ENCODE results near the gene POU3F3. TPM values are rescaled to one million over a fixed set of nuclear protein-coding genes. Genes with fewer than 3 reads are reported as not detected.

The POU3F3 gene
- total RNA-seq, 1 donor from 2014 or later, result not detected

DNA sequence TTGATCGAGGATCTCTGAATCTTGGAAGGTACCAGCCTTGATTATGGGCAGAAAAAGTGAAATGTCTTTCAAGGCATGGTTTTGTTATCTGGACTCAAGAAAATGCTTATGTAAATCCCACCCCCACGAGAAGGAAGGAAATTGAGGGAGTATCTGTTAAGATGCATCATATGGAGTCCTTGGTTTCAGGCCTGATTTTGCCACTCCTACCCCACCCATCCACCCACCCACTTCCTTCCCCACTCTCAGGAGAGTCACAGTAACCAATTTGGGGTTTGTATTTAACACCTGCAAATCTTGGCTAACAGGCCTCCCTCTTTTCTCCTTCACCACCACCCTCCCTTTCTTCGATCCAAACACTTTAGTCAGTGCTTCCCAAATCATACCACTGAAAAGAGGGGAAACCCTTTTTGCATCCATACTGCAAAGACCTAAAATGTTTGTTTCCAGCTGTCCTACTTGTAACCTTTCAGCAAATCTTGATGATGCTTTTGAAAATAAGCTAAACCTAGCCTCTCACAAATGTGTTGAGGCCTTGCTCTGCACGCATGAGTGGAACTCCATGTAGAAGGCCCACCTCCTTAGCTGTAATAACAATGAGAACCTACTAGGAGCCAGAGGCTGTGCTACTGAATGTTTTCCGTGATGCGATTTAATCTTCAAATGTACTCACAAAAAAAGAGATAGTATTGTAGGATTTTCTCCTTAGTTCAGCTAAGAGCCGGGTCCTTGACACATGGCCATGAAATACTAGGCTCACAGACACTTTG, 34.8 kb downstream of the POU3F3 start:
- H3K4me3 Mint-ChIP-seq, result no peak overlapping the region
- no peak for DNase-seq
- H3K27ac Mint-ChIP-seq, result no peak overlapping the region
- H3K9me3 Mint-ChIP-seq, result no peaks in the 10 kb centered on the region
- H3K4me1 Mint-ChIP-seq, result peaks cover 14% of the 10 kb centered on the region
- H3K27me3 Mint-ChIP-seq, result peaks cover 11% of the 10 kb centered on the region
- no peaks in the 10 kb centered on the region for H3K36me3 Mint-ChIP-seq (ENCODE audit: low read depth)
- intact Hi-C loops (cut with micrococcal nuclease), result no loop called here

DNA sequence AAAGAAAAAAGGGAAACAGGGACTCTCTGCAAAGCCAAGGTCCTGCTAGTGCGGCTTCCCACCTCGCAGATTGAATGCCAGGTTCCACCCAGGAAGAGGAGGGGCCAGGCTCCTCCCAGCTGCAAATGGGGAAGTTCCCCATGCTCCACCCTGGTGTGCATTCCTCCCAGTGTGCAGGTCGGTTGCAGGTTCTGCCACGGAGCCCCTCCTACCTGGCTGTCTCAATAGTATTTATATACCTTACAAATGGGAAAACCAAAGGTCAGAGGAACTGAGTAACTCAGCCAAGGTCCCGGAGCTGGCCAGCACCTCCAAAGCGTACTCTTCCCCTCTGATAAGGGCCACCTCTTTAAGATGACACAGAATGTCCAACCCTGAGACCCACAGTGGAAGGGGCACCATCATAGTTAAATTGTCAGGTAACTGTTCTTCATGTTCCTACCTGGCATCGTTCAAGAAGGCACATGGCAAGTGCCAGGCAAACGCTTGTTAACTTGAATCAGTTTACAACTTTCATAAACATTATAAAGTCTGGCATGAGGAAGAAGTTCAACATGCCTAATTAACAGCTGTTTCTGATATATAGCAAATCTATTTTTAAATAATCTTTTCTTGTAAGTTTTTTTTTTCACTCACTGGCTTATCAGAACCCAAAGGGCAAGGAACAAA, 35.5 kb downstream of the POU3F3 start:
- intact Hi-C loops (cut with micrococcal nuclease), result no loop called here
- DNase-seq, result no peak
- Mint-ChIP-seq H3K36me3 (ENCODE audit: low read depth) (no peaks in the 10 kb centered on the region), H3K4me3 (no peak overlapping the region), H3K9me3 (no peaks in the 10 kb centered on the region), H3K27me3 (peaks cover 9% of the 10 kb centered on the region), H3K27ac (no peak overlapping the region), H3K4me1 (peaks cover 14% of the 10 kb centered on the region)

DNA sequence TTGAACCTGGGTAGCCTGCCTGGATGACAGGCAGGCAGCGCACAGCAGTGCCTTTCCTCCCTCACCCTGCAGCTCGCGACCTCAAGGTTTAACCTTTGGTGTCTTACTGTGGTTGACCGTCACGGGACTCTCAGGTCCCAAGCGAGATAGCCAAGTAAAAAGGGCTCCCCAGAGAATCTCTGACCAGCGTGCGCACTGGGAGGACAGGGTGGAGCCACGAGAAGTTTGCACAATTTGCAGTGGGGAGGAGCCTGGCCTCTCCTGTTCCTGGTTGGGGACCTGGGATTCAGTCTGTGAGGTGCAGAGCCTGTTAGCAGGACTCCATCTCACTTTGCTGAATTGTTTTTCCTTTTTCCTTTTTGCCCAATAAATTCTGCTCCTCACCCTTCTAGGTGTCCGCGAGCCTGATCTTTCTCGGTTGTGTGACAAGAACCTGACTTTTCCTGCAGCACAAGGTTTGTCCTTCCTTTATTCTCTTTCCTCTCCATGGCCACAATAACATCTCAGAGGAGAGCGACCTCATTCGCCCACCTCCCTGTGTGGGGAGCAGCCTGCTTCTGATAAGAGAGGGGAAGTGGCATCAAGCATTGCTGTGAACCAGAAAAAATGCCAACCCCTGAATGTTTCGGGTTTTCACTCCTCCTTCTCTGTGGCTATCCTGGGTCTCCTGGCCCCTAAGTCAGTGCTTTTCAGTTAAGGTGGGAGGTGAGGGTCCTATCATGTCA, 36.2 kb downstream of the POU3F3 start:
- no peak for DNase-seq
- peaks cover 14% of the 10 kb centered on the region for H3K4me1 Mint-ChIP-seq
- no peaks in the 10 kb centered on the region for H3K36me3 Mint-ChIP-seq (ENCODE audit: low read depth)
- no peak overlapping the region for H3K4me3 Mint-ChIP-seq
- H3K27ac Mint-ChIP-seq, result no peak overlapping the region
- intact Hi-C loops (cut with micrococcal nuclease), result no loop called here
- no peaks in the 10 kb centered on the region for H3K9me3 Mint-ChIP-seq
- peaks cover 6% of the 10 kb centered on the region for H3K27me3 Mint-ChIP-seq

DNA sequence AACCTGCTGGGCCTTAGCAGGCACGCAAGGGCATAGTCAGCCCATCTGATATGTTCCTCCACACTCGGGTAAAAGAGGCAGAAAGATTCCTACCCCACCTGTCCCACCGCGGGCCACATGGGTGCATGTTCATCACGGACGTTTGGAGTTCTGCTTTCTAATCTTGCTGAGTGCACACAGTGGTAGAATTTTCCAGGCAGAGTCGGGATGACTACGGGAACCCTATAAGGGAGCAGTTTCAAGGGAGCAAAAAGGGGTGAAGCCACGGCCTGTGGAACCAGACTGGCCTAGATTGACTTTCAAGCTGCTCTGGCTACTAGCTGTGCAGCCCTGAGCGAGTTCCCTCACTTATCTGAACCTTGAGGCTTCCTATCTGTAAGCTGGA, 36.8 kb downstream of the POU3F3 start:
- no peak overlapping the region for H3K27ac Mint-ChIP-seq
- H3K4me3 Mint-ChIP-seq, result no peak overlapping the region
- H3K9me3 Mint-ChIP-seq, result no peaks in the 10 kb centered on the region
- intact Hi-C loops (cut with micrococcal nuclease), result no loop called here
- DNase-seq, result no peak
- no peaks in the 10 kb centered on the region for H3K36me3 Mint-ChIP-seq (ENCODE audit: low read depth)
- H3K27me3 Mint-ChIP-seq, result peaks cover 6% of the 10 kb centered on the region
- H3K4me1 Mint-ChIP-seq, result peaks cover 14% of the 10 kb centered on the region

DNA sequence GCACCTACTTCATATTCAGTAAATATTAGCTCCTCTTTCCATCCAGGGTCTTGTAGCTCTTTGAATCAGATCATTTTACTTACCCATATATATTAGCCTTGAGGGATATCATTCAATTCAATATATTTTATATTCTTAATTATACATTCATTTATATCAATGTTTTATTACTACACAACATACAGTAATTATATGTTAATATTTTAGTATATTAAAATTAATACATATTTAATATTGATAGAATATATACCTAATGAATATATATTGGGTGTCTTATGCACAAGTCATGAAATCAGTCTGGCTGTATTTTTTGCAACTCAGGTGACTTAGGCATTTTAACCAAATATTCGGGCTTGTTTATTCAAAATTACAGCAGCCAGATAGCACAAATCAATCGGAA, 37.2 kb downstream of the POU3F3 start:
- intact Hi-C loops (cut with micrococcal nuclease), result no loop called here
- no peak overlapping the region for H3K4me3 Mint-ChIP-seq
- H3K27me3 Mint-ChIP-seq, result peaks cover 6% of the 10 kb centered on the region
- H3K9me3 Mint-ChIP-seq, result no peaks in the 10 kb centered on the region
- peaks cover 14% of the 10 kb centered on the region for H3K4me1 Mint-ChIP-seq
- no peaks in the 10 kb centered on the region for H3K36me3 Mint-ChIP-seq (ENCODE audit: low read depth)
- no peak overlapping the region for H3K27ac Mint-ChIP-seq
- no peak for DNase-seq

DNA sequence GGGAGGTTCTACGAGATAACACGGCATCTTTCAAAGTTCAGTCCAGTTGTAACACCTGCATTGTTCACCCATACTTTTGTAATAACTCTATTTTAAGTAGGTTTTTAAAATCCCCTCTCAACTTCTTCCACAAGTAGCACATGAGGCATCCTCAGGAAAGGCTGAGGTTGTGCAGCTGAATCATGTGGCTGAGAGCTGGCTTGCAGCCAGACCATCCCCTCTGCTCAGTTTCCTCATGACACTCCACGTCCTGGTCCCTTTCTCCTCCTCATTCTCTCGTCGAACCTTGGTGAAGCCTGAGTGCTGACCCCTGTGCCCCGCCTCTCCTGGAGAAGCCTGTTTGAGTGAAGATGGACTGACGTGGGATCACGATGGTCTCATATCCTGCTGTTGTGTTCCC, 42.5 kb downstream of the POU3F3 start:
- no peak overlapping the region for H3K4me3 Mint-ChIP-seq
- peaks cover 4% of the 10 kb centered on the region for H3K27me3 Mint-ChIP-seq
- no peak overlapping the region for H3K27ac Mint-ChIP-seq
- DNase-seq, result no peak
- intact Hi-C loops (cut with micrococcal nuclease), result no loop called here
- no peaks in the 10 kb centered on the region for H3K36me3 Mint-ChIP-seq (ENCODE audit: low read depth)
- H3K4me1 Mint-ChIP-seq, result no peaks in the 10 kb centered on the region
- no peaks in the 10 kb centered on the region for H3K9me3 Mint-ChIP-seq

DNA sequence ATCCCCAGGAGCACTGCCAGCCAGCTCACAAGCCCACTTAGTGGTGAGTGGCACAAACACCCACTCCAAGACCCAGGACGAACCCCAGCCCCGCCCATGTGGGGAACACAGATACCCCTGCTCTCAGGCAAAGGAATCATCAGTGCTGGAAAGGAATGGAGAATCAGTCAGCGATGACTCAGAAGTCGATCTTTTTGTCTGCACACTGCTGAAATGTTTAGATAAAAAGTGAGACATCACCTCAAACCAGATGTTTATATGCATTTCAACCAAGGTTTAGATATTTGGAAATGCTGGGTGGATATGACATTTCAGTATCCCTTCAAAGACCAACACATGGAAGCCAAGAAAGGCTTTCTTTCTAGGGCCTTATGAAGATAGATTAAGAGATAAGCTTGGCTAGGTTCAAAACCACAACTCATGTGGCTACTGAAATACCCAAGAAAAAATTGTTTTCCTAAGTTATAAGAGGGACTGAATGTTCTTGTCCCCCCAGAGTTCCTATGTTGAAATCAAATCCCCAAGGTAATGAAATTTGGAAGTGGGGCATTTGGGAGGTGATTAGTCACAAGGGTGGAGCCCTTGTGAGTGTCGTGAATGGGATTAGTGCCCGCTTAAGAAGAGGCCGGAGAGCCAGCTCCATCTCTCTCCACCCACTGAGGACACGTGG, 43.7 kb downstream of the POU3F3 start:
- Mint-ChIP-seq H3K4me1 (no peaks in the 10 kb centered on the region), H3K27me3 (peaks cover 3% of the 10 kb centered on the region), H3K36me3 (ENCODE audit: low read depth) (no peaks in the 10 kb centered on the region), H3K9me3 (no peaks in the 10 kb centered on the region), H3K27ac (no peak overlapping the region), H3K4me3 (no peak overlapping the region)
- no peak for DNase-seq
- intact Hi-C loops (cut with micrococcal nuclease), result no loop called here

DNA sequence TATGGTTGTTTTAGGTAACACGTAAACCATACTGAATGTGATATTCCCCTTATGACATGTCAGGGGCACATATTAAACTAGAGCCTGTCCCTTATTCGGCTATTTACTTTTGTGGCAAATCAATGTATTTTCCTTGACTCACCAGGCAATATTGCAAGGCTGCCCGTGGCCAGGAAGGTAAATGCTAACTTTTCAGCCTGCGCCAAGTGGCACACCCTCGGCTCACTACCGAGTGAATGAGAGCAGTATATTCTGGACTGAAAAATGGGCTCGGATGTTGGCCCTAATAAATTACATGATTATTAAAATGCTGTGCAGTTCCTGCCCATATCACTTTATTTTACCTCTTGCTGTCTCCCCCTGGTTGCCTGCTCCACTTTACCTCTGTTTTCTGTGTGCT, 46.7 kb downstream of the POU3F3 start:
- no peak overlapping the region for H3K27ac Mint-ChIP-seq
- DNase-seq, result no peak
- no peaks in the 10 kb centered on the region for H3K9me3 Mint-ChIP-seq
- H3K27me3 Mint-ChIP-seq, result peaks cover 2% of the 10 kb centered on the region
- H3K4me1 Mint-ChIP-seq, result no peaks in the 10 kb centered on the region
- intact Hi-C loops (cut with micrococcal nuclease), result no loop called here
- H3K4me3 Mint-ChIP-seq, result no peak overlapping the region
- no peaks in the 10 kb centered on the region for H3K36me3 Mint-ChIP-seq (ENCODE audit: low read depth)

DNA sequence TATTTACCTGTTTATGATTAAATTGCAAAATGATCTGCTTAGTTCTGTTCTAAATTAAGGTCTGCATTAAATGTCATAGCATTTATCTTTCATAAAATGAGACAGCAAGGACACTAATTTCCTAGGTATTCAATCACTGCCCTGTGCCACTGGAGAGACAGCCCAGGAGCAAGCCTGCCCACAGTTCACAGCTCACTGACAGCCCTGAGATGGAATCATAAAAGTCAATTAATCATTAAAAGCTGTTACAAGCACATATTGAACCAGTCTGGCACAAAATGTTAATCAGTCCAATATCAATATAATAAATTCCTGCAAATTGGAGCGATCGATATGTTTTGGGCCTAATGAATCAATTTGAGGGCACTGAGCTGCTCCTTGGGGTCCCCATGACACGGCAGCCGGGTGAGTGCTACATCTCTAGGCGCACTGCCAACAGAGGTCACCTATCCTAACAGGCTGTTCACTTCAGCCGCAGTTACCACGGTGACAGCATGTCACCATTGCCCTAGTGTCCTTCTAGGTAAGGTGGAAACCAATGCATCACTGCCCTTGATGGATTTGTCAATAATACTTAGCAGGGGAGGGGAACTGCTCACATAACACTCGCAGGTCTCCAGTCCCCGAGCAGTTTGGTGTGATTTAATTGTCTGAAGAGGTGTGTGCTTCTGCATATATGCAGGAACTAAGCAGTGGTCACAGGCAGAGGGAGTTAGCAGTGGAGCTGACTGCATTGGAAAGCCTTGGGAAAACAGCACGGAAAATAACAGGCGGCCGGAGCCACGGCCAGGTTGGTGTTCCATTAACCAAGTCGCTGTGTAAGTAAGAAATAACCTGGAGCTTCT, 47.3 kb downstream of the POU3F3 start:
- no peak overlapping the region for H3K4me3 Mint-ChIP-seq

DNA sequence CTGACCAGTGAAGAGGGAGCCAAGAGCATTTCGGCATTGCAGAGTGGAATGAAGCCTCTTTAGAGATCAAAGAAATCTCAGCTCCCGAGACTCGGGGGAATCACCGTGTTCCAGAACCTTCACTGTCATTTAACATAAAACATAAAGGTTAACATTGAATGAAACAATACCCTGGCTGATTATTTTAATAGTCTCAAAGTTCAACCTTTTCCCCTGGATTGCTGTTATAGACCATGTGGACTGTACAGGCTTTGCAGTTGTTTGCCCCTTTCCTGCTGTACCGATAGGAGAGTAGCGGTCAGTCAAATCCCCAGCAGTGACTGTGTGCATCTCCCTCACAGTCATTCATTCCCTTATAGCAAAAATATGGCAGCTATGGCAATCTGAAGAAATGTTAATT, 48.4 kb downstream of the POU3F3 start:
- Mint-ChIP-seq H3K27me3 (peaks cover 14% of the 10 kb centered on the region), H3K9me3 (no peaks in the 10 kb centered on the region), H3K36me3 (ENCODE audit: low read depth) (no peaks in the 10 kb centered on the region), H3K4me1 (no peaks in the 10 kb centered on the region), H3K27ac (no peak overlapping the region), H3K4me3 (no peak overlapping the region)
- intact Hi-C loops (cut with micrococcal nuclease), result no loop called here
- DNase-seq, result no peak

More for the DNA sequence above, 47.3 kb downstream of the POU3F3 start:
- Mint-ChIP-seq H3K27ac (no peak overlapping the region), H3K27me3 (peaks cover 3% of the 10 kb centered on the region), H3K9me3 (no peaks in the 10 kb centered on the region), H3K36me3 (ENCODE audit: low read depth) (no peaks in the 10 kb centered on the region), H3K4me1 (no peaks in the 10 kb centered on the region)
- intact Hi-C loops (cut with micrococcal nuclease), result no loop called here
- no peak for DNase-seq

Other genes starting within 250 kb of the POU3F3 start
- 32.4 and 33.3 TPM in 2 replicates for gene MRPS9, start 184.0 kb downstream of the POU3F3 start, total RNA-seq

Measured in activated CD4-positive, alpha-beta T cell treated with anti-CD3 and anti-CD28 coated beads, Interleukin-2, amount 10 ng/mL, durations not matched to agents 24 days and 14 days (primary cell).